Hepatocyte (in vitro differentiated cells): Measurements from ENCODE around the gene TEAD1.

Experiments used
- EZH2 ChIP-seq: fragments of 200-600 bp; sonication (generic); IDR thresholded peaks from 2 replicates; pipeline ENCODE4 v1.6.1; 2016; ENCODE audit warnings: antibody characterized with exemption, mild to moderate bottlenecking, borderline replicate concordance
- EZH2phosphoT487 ChIP-seq: fragments of 200-600 bp; sonication (generic); IDR thresholded peaks from one replicate; pipeline ENCODE4 v1.6.1; 2018; ENCODE audit warnings: antibody characterized with exemption, mild to moderate bottlenecking, low read depth, moderate library complexity; ENCODE audit not compliant: unreplicated experiment, severe bottlenecking
- TF ChIP-seq, protein P1 (sequence below): fragments of 200-600 bp; sonication (generic); IDR thresholded peaks from 2 replicates; pipeline ENCODE4 v1.5.1; 2016; ENCODE audit warnings: antibody characterized with exemption, mild to moderate bottlenecking; ENCODE audit not compliant: poor library complexity

DNA sequence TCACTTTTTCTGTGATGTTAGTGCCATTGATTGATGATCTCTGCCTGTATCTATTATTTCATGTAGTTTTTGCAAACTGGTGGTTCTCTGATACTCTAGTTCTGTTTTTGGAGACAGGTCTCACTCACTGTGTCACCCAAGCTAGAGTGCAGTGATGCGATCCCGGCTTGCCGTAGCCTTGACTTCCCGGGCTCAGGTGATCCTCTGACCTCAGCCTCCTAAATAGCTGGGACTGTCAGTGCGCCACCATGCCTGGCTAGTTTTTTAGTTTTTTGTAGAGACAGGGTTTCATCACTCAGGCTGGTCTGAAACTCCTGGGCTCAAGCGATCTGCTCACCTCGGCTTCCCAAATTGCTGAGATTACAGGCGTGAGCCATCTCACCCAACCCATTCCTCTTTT is 16.4 kb downstream of the TEAD1 start:
- TF ChIP-seq, protein P1, sequence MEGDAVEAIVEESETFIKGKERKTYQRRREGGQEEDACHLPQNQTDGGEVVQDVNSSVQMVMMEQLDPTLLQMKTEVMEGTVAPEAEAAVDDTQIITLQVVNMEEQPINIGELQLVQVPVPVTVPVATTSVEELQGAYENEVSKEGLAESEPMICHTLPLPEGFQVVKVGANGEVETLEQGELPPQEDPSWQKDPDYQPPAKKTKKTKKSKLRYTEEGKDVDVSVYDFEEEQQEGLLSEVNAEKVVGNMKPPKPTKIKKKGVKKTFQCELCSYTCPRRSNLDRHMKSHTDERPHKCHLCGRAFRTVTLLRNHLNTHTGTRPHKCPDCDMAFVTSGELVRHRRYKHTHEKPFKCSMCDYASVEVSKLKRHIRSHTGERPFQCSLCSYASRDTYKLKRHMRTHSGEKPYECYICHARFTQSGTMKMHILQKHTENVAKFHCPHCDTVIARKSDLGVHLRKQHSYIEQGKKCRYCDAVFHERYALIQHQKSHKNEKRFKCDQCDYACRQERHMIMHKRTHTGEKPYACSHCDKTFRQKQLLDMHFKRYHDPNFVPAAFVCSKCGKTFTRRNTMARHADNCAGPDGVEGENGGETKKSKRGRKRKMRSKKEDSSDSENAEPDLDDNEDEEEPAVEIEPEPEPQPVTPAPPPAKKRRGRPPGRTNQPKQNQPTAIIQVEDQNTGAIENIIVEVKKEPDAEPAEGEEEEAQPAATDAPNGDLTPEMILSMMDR: no peak
- no peak for TF ChIP-seq EZH2
- no peak for TF ChIP-seq EZH2phosphoT487
